AG09319 (cell line): ENCODE measurements around the gene ANKRD40.
"Not testable (repeated sequence)": the region's sequence is repeated elsewhere in the genome, so short reads cannot be mapped to it uniquely, and the experiment has no call there.

Experiments used
- DNase-seq: peaks from one replicate; pipeline ENCODE4 v3.0.0-alpha.2; 2010; ENCODE audit warnings: low read depth; ENCODE audit errors: extremely low read depth
- CTCF ChIP-seq: IDR thresholded peaks from 2 replicates; pipeline ENCODE4 v1.5.1; 2011; ENCODE audit warnings: low read depth, mild to moderate bottlenecking, inconsistent platforms, low read length, moderate library complexity

The ANKRD40 gene

DNA sequence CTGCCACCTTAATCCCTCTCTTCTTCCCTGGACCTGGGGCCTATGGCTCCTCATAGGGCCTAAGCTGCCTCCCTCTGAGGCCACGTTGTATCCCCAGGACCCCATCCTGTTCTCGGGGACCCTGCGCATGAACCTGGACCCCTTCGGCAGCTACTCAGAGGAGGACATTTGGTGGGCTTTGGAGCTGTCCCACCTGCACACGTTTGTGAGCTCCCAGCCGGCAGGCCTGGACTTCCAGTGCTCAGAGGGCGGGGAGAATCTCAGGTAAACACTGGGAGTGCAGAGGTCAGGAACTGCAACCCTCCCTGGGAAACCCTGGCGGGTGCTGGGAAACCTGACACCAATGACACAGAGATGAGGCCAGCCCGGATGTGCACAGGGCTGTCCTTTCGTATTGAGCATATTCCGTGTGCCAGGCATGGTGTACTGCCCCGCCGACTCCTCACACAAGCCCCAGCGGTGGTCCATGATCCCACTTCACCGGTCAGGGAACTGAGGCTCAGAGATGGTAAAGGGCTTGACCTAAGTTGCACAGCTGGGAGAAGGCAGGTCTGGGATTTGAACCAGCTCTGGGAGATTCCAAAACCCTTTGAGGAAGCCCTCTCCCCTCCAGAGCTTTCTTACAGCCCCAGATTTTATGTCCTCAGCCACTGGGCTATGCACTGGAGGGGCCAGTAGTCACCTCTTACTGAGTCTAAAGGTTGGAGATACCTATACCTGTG lies 22.9 kb downstream of the ANKRD40 start:
- DNase-seq: no peak

DNA sequence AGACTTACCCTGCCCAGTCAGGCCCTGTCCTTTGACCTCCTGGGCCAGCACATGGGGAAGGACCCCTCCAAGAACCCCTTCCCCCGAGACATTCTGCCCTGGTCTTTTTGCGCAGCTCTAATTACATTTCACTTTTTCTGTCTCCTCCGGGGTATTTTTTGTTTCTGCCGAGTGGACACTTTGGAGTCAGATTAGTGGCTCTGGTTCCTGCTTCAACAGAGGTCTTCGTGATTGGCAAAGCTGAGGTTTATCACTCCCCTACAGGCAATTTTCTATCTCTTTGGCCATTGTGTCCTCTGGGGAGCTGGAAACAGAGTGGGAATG lies 23.5 kb downstream of the ANKRD40 start:
- no peak for DNase-seq
- TF ChIP-seq CTCF: no peak

More for the DNA sequence above, 22.9 kb downstream of the ANKRD40 start:
- TF ChIP-seq CTCF: no peak

DNA sequence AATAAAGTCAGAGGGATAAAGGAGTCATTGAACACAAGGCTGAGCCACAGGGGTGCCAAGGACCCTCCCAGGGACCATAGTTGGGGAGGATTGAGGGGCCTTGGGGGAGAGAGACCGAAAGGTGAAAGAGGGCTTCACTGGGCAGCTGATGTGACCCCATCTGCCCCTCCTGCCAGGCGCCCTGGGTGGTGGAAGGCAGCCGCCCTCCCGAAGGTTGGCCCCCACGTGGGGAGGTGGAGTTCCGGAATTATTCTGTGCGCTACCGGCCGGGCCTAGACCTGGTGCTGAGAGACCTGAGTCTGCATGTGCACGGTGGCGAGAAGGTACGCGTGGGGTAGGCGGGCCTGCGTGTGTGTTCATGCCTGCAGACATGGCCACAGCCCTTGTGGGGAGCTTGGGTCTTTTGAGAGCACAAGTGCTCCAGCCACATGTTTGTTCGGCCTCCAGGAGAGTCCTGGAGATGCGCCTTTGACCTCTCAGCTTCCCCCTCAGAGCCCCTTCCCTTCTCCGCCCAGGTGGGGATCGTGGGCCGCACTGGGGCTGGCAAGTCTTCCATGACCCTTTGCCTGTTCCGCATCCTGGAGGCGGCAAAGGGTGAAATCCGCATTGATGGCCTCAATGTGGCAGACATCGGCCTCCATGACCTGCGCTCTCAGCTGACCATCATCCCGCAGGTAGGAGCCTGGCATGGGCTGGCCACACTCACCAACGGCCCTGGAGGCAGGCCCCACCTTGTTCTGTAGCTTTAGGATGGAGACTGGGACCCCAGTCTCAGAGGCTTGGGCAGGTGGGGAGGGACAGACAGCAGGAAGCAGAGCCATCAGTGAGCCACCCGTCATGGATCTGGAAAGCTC lies 24.1 kb downstream of the ANKRD40 start:
- no peak for TF ChIP-seq CTCF
- DNase-seq: no peak

GRCh38 chr17:50682938-50683337 lies 24.8 kb downstream of the ANKRD40 start:
- no peak for DNase-seq
- no peak for TF ChIP-seq CTCF

GRCh38 chr17:50682441-50682840 lies 25.3 kb downstream of the ANKRD40 start:
- no peak for TF ChIP-seq CTCF
- DNase-seq: no peak

DNA sequence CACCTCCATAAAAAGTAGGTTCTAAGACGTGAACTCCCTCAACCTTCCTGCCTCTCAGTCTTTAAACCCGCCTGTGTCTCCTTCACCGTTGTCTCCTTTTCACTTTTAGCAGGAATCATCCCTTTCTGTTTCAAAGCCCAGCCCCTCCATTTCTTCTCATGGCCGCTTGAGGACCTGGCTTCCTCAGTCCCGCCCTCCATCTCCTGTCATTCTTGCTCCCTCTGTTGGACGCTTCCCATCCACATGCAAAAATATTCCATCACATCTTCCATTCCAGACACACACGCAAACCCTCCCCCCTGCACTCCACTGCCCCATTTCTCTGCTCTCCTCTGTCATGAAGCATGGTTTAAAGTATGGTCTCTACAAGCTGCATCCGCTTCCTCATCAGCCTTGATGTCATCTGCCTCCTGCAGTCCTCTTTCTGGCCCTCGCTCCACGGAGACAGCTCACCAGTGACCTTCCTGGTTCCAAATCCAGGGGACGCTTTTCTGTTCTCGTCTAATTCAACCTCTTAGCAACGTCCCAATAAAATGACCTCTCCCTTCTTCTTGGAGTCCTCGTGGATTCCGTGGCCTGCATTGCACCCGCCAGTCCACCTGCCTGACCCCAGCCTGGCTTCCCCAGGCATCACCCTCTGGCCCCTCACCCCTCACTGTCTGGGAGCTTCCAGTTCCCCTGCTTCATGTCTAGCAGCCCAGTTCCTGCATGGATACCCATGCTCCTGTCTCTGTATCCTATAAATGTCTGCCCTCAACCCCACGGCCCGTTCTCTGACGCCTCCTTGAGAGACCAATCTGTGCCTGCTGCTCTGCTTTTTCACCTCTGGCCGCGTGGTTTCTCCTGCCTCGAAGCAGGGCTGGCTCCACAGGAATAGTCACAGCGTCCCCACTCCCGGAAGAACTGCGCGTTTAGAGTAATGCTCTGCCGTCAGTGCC lies 26.2 kb downstream of the ANKRD40 start:
- peak; percentile 57 for DNase-seq
- peak; percentile 74 for TF ChIP-seq CTCF

DNA sequence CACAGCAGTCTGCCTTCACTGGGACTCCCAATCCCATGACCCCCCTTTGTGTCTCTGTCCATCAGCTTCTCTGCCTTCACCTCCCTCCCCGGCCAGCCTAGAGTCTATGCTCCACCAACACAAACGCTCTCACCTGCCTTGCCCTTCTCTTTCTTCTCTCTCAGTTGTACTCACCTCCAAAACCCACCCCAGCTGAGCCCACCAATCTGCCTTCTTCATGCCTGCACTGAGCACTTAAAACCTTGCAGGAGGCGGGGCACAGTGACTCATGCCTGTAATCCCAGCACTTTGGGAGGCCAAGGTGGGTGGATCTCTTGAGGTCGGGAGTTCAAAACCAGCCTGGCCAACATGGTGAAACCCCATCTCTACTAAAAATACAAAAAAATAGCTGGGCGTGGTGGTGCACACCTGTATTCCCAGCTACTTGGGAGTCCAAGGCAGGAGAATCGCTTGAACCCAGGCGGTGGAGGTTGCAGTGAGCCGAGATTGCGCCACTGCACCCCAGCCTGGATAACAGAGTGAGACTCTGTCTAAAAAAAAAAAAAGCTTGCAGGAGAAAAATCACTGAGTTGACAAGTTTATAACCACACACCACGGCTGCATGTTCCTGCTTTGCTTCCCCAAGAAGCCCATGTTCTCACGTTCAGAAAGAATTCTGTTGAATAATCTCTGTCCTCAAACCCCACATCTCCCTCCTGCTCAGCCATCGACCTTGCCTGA lies 27.0 kb downstream of the ANKRD40 start:
- DNase-seq: not testable (repeated sequence)
